GM23338 (cell line): ENCODE data around the gene ZSCAN21.

Experiments used
- EZH2 ChIP-seq: fragments of 200-600 bp; sonication (generic); IDR thresholded peaks from one replicate; pipeline ENCODE4 v1.8.0; 2017; ENCODE audit warnings: antibody characterized with exemption, mild to moderate bottlenecking, low read depth; ENCODE audit not compliant: unreplicated experiment
- EZH2phosphoT487 ChIP-seq: fragments of 200-600 bp; sonication (generic); IDR thresholded peaks from one replicate; pipeline ENCODE4 v1.8.1; 2018; ENCODE audit warnings: antibody characterized with exemption; ENCODE audit not compliant: unreplicated experiment
- POLR2AphosphoS5 ChIP-seq: IDR thresholded peaks from 2 replicates; pipeline ENCODE4 v1.6.1; 2016; ENCODE audit warnings: antibody characterized with exemption, low read depth
- TF ChIP-seq, protein P1 (sequence below), 2 experiments: fragments of 200-600 bp in 1 of 2; sonication (generic) in 1 of 2; conservative IDR thresholded peaks; 2 replicates each; pipeline versions ENCODE4 v1.5.1 to v1.6.1; 2016 to 2017; ENCODE audit warnings: antibody characterized with exemption in 2 of 2, low read depth in 2 of 2, mild to moderate bottlenecking in 2 of 2, moderate library complexity in 1 of 2
- TF ChIP-seq, protein P2 (sequence below): IDR thresholded peaks from one replicate; pipeline ENCODE4 v1.6.1; 2018; ENCODE audit warnings: antibody characterized with exemption; ENCODE audit not compliant: unreplicated experiment

DNA sequence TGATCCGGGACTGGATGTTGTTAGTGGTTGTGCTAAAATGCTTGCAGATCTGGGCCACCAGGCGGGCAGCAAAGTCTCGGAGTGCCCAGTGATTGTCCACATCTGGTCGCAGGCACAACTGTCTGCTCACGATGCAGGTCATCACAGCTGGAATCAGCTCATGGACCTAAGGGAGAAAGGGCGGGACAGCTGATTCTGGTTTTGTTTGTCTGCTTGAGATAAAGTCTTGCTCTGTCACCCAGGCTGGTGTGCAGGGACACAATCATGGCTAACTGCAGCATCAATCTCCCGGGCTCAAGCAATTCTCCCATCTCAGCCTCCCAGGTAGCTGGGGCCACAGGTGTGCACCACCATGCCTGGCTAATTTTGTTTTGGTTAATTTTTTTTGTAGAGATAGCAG, 61.6 kb downstream of the ZSCAN21 start:
- TF ChIP-seq EZH2 (no peak), POLR2AphosphoS5 (no peak), EZH2phosphoT487 (no peak)
- TF ChIP-seq, protein P1, sequence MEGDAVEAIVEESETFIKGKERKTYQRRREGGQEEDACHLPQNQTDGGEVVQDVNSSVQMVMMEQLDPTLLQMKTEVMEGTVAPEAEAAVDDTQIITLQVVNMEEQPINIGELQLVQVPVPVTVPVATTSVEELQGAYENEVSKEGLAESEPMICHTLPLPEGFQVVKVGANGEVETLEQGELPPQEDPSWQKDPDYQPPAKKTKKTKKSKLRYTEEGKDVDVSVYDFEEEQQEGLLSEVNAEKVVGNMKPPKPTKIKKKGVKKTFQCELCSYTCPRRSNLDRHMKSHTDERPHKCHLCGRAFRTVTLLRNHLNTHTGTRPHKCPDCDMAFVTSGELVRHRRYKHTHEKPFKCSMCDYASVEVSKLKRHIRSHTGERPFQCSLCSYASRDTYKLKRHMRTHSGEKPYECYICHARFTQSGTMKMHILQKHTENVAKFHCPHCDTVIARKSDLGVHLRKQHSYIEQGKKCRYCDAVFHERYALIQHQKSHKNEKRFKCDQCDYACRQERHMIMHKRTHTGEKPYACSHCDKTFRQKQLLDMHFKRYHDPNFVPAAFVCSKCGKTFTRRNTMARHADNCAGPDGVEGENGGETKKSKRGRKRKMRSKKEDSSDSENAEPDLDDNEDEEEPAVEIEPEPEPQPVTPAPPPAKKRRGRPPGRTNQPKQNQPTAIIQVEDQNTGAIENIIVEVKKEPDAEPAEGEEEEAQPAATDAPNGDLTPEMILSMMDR (conservative IDR thresholded peaks at IDR 0.05; ENCODE audit: low read depth in 2 of 2) = no peak
- TF ChIP-seq, protein P2, sequence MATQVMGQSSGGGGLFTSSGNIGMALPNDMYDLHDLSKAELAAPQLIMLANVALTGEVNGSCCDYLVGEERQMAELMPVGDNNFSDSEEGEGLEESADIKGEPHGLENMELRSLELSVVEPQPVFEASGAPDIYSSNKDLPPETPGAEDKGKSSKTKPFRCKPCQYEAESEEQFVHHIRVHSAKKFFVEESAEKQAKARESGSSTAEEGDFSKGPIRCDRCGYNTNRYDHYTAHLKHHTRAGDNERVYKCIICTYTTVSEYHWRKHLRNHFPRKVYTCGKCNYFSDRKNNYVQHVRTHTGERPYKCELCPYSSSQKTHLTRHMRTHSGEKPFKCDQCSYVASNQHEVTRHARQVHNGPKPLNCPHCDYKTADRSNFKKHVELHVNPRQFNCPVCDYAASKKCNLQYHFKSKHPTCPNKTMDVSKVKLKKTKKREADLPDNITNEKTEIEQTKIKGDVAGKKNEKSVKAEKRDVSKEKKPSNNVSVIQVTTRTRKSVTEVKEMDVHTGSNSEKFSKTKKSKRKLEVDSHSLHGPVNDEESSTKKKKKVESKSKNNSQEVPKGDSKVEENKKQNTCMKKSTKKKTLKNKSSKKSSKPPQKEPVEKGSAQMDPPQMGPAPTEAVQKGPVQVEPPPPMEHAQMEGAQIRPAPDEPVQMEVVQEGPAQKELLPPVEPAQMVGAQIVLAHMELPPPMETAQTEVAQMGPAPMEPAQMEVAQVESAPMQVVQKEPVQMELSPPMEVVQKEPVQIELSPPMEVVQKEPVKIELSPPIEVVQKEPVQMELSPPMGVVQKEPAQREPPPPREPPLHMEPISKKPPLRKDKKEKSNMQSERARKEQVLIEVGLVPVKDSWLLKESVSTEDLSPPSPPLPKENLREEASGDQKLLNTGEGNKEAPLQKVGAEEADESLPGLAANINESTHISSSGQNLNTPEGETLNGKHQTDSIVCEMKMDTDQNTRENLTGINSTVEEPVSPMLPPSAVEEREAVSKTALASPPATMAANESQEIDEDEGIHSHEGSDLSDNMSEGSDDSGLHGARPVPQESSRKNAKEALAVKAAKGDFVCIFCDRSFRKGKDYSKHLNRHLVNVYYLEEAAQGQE = no peak
